GM23338 (cell line): ENCODE measurements around the gene RAMACL.

Experiments
- CREB1 ChIP-seq: fragments of 250-450 bp; sonication (Bioruptor Pico); IDR thresholded peaks from 2 replicates; pipeline ENCODE4 v1.5.0; 2020; ENCODE audit warnings: low read depth, mild to moderate bottlenecking, moderate library complexity
- EZH2 ChIP-seq: fragments of 200-600 bp; sonication (generic); IDR thresholded peaks from one replicate; pipeline ENCODE4 v1.8.0; 2017; ENCODE audit warnings: antibody characterized with exemption, mild to moderate bottlenecking, low read depth; ENCODE audit not compliant: unreplicated experiment
- POLR2AphosphoS5 ChIP-seq: IDR thresholded peaks from 2 replicates; pipeline ENCODE4 v1.6.1; 2016; ENCODE audit warnings: antibody characterized with exemption, low read depth
- STAT1 ChIP-seq: IDR thresholded peaks from one replicate; pipeline ENCODE4 v1.6.1; 2016; ENCODE audit warnings: antibody characterized with exemption; ENCODE audit not compliant: unreplicated experiment
- ZNF114 ChIP-seq: fragments of 250-450 bp; sonication (Bioruptor Pico); IDR thresholded peaks from 2 replicates; pipeline ENCODE4 v1.5.0; 2020; ENCODE audit warnings: mild to moderate bottlenecking, moderate library complexity
- TF ChIP-seq, protein P1 (sequence below), 2 experiments: fragments of 200-600 bp in 1 of 2; sonication (generic) in 1 of 2; conservative IDR thresholded peaks; 2 replicates each; pipeline versions ENCODE4 v1.5.1 to v1.6.1; 2016 to 2017; ENCODE audit warnings: antibody characterized with exemption in 2 of 2, low read depth in 2 of 2, mild to moderate bottlenecking in 2 of 2, moderate library complexity in 1 of 2
- TF ChIP-seq, protein P2 (sequence below): IDR thresholded peaks from one replicate; pipeline ENCODE4 v1.6.1; 2018; ENCODE audit warnings: antibody characterized with exemption; ENCODE audit not compliant: unreplicated experiment
- TF ChIP-seq, protein P3 (sequence below): IDR thresholded peaks from 2 replicates; pipeline ENCODE4 v1.6.1; 2016; ENCODE audit warnings: antibody characterized with exemption

DNA sequence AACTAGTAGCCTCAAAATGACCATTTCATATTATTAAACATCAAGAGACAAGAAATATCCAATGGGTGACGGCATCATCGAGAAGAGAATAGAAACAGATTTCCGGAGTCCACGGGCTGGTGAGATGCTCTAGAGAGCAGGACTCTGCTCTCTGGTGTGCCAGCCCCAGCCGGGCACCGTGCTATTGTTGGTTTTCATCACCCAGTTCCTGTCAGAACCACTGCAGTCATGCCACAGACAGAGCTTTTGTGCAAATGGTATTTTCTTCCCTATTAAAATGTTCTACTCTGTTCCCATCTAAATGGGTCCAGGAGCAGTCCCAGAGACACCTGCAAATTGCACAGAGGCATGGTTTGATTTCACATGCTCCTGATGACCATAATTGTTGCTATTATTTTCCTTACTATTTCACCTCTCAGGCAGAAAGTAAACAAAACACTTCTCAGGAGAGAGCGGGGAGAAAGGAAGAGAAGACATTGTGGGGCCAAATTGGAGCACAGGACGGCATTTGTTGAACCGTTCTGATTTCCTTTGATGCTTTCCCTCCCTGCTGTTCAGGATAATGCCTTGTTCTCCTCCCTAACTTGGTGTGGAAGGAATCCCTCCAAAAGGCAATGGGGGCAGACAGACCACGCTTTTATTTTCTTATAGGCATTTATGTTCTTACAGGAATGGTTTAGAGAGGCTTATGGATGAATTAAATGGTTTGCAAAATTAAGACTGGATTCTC lies 11.4 kb upstream of the RAMACL start:
- TF ChIP-seq CREB1 (CRISPR knock-in tag) (no peak), EZH2 (no peak), POLR2AphosphoS5 (no peak), STAT1 (no peak), ZNF114 (CRISPR knock-in tag) (no peak)
- TF ChIP-seq, protein P1, sequence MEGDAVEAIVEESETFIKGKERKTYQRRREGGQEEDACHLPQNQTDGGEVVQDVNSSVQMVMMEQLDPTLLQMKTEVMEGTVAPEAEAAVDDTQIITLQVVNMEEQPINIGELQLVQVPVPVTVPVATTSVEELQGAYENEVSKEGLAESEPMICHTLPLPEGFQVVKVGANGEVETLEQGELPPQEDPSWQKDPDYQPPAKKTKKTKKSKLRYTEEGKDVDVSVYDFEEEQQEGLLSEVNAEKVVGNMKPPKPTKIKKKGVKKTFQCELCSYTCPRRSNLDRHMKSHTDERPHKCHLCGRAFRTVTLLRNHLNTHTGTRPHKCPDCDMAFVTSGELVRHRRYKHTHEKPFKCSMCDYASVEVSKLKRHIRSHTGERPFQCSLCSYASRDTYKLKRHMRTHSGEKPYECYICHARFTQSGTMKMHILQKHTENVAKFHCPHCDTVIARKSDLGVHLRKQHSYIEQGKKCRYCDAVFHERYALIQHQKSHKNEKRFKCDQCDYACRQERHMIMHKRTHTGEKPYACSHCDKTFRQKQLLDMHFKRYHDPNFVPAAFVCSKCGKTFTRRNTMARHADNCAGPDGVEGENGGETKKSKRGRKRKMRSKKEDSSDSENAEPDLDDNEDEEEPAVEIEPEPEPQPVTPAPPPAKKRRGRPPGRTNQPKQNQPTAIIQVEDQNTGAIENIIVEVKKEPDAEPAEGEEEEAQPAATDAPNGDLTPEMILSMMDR (conservative IDR thresholded peaks at IDR 0.05; ENCODE audit: low read depth in 2 of 2) = no peak
- TF ChIP-seq, protein P2, sequence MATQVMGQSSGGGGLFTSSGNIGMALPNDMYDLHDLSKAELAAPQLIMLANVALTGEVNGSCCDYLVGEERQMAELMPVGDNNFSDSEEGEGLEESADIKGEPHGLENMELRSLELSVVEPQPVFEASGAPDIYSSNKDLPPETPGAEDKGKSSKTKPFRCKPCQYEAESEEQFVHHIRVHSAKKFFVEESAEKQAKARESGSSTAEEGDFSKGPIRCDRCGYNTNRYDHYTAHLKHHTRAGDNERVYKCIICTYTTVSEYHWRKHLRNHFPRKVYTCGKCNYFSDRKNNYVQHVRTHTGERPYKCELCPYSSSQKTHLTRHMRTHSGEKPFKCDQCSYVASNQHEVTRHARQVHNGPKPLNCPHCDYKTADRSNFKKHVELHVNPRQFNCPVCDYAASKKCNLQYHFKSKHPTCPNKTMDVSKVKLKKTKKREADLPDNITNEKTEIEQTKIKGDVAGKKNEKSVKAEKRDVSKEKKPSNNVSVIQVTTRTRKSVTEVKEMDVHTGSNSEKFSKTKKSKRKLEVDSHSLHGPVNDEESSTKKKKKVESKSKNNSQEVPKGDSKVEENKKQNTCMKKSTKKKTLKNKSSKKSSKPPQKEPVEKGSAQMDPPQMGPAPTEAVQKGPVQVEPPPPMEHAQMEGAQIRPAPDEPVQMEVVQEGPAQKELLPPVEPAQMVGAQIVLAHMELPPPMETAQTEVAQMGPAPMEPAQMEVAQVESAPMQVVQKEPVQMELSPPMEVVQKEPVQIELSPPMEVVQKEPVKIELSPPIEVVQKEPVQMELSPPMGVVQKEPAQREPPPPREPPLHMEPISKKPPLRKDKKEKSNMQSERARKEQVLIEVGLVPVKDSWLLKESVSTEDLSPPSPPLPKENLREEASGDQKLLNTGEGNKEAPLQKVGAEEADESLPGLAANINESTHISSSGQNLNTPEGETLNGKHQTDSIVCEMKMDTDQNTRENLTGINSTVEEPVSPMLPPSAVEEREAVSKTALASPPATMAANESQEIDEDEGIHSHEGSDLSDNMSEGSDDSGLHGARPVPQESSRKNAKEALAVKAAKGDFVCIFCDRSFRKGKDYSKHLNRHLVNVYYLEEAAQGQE = no peak
- TF ChIP-seq, protein P3, sequence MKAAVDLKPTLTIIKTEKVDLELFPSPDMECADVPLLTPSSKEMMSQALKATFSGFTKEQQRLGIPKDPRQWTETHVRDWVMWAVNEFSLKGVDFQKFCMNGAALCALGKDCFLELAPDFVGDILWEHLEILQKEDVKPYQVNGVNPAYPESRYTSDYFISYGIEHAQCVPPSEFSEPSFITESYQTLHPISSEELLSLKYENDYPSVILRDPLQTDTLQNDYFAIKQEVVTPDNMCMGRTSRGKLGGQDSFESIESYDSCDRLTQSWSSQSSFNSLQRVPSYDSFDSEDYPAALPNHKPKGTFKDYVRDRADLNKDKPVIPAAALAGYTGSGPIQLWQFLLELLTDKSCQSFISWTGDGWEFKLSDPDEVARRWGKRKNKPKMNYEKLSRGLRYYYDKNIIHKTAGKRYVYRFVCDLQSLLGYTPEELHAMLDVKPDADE = no peak
